Neuron (in vitro differentiated cells): ENCODE results near the gene GYG1.
"Not testable (repeated sequence)": the region's sequence is repeated elsewhere in the genome, so short reads cannot be mapped to it uniquely, and the experiment has no call there.

Experiments
- H2AFZ ChIP-seq: one replicate; pipeline ENCODE4 v1.6.1; 2013; ENCODE audit warnings: low read depth, mild to moderate bottlenecking, inconsistent platforms, low read length, moderate library complexity
- H3K27me3 ChIP-seq: one replicate; pipeline ENCODE4 v1.6.1; 2013; ENCODE audit warnings: low read length; ENCODE audit not compliant: insufficient read depth
- H3K36me3 ChIP-seq: one replicate; pipeline ENCODE4 v1.6.1; 2013; ENCODE audit warnings: low read length; ENCODE audit not compliant: insufficient read depth
- H3K4me1 ChIP-seq: one replicate; pipeline ENCODE4 v1.6.1; 2013; ENCODE audit warnings: low read length; ENCODE audit not compliant: insufficient read depth
- H3K4me3 ChIP-seq: 2 replicates; pipeline ENCODE4 v1.5.1; 2013; ENCODE audit warnings: mild to moderate bottlenecking, low read length, moderate library complexity
- H3K9me3 ChIP-seq: one replicate; pipeline ENCODE4 v1.6.1; 2013; ENCODE audit warnings: low read length

Gene GYG1

GRCh38 chr3:148964809-148965208 lies 26.5 kb upstream of the GYG1 start:
- Histone ChIP-seq H3K27me3 (no peaks in the 10 kb centered on the region), H3K4me3 (no peak overlapping the region), H3K36me3 (no peaks in the 10 kb centered on the region), H3K4me1 (no peaks in the 10 kb centered on the region), H3K9me3 (no peaks in the 10 kb centered on the region), H2AFZ (no peak overlapping the region)

- Histone ChIP-seq H3K4me3 (no peak overlapping the region), H2AFZ (no peak overlapping the region), H3K9me3 (no peaks in the 10 kb centered on the region), H3K27me3 (no peaks in the 10 kb centered on the region), H3K4me1 (peaks cover 22% of the 10 kb centered on the region), H3K36me3 (no peaks in the 10 kb centered on the region)
Observed at GRCh38 chr3:148968321-148968720, 23.0 kb upstream of the GYG1 start.

GRCh38 chr3:148970271-148970670 lies 21.1 kb upstream of the GYG1 start:
- Histone ChIP-seq H2AFZ (no peak overlapping the region), H3K4me3 (no peak overlapping the region), H3K9me3 (no peaks in the 10 kb centered on the region), H3K36me3 (no peaks in the 10 kb centered on the region), H3K4me1 (peaks cover 22% of the 10 kb centered on the region), H3K27me3 (no peaks in the 10 kb centered on the region)

GRCh38 chr3:148971401-148972163 lies 19.8 kb upstream of the GYG1 start:
- Histone ChIP-seq H3K4me1 (peaks cover 22% of the 10 kb centered on the region), H3K36me3 (no peaks in the 10 kb centered on the region), H2AFZ (no peak overlapping the region), H3K27me3 (no peaks in the 10 kb centered on the region), H3K4me3 (no peak overlapping the region), H3K9me3 (no peaks in the 10 kb centered on the region)

- no peaks in the 10 kb centered on the region for H3K9me3 ChIP-seq
- H2AFZ ChIP-seq = no peak overlapping the region
- no peak overlapping the region for H3K4me3 ChIP-seq
- H3K27me3 ChIP-seq = no peaks in the 10 kb centered on the region
- H3K4me1 ChIP-seq = peaks cover 22% of the 10 kb centered on the region
- H3K36me3 ChIP-seq = no peaks in the 10 kb centered on the region
Observed at GRCh38 chr3:148974726-148975125, 16.6 kb upstream of the GYG1 start.

DNA sequence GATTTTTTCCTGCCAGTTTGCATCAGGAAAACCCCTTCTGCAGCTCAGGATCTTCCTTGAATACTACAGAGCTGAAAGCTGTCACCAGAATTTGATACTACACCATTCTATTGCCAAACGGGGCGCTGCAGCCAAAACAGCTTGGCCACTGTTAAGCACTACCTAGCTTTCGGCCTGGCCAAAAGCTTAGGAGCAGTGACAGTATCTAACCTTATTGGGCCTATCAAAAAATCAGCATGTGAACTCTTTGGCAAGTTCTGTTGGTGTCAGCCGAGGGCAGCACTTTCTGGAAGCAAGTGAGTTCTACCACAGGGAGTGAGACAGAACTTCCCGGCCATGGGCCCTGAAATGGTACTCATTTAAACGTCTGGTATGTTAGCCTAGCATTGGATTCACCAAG lies 16.1 kb upstream of the GYG1 start:
- H3K4me1 ChIP-seq = peaks cover 19% of the 10 kb centered on the region
- H3K4me3 ChIP-seq = no peak overlapping the region
- no peaks in the 10 kb centered on the region for H3K36me3 ChIP-seq
- no peak overlapping the region for H2AFZ ChIP-seq
- no peaks in the 10 kb centered on the region for H3K27me3 ChIP-seq
- H3K9me3 ChIP-seq = no peaks in the 10 kb centered on the region

GRCh38 chr3:148975696-148976095 lies 15.6 kb upstream of the GYG1 start:
- no peaks in the 10 kb centered on the region for H3K27me3 ChIP-seq
- peaks cover 14% of the 10 kb centered on the region for H3K4me1 ChIP-seq
- no peaks in the 10 kb centered on the region for H3K36me3 ChIP-seq
- no peak overlapping the region for H2AFZ ChIP-seq
- H3K4me3 ChIP-seq = no peak overlapping the region
- H3K9me3 ChIP-seq = no peaks in the 10 kb centered on the region

GRCh38 chr3:148981273-148981672 lies 10.1 kb upstream of the GYG1 start:
- H3K4me1 ChIP-seq = no peaks in the 10 kb centered on the region
- H3K36me3 ChIP-seq = no peaks in the 10 kb centered on the region
- no peaks in the 10 kb centered on the region for H3K27me3 ChIP-seq
- H3K9me3 ChIP-seq = no peaks in the 10 kb centered on the region
- no peak overlapping the region for H3K4me3 ChIP-seq
- H2AFZ ChIP-seq = no peak overlapping the region

DNA sequence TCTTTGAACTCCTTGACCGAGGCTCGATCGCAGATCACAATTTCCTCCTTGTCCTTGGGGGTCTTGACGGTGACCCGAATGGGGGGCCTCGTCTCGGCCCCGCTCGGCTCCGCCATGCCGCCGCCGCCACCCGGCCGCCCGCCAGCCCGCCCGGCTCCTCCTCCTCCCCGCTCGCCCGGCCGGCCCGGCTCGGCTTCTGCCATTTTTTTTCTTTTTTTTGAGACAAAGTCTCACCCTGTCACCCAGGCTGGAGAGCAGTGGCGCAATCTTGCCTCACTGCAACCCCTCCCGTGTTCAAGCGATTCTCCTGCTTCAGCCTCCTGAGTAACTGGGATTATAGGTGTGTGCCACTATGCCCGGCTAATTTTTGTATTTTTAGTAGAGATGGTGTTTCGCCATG lies 3.8 kb upstream of the GYG1 start:
- H3K4me1 ChIP-seq = peaks cover 10% of the 10 kb centered on the region
- H3K4me3 ChIP-seq, H3K9me3 ChIP-seq: not testable (repeated sequence)

GRCh38 chr3:148990236-148990635 lies 1.1 kb upstream of the GYG1 start:
- no peaks in the 10 kb centered on the region for H3K27me3 ChIP-seq
- H3K36me3 ChIP-seq = no peaks in the 10 kb centered on the region
- no peak overlapping the region for H2AFZ ChIP-seq
- H3K4me3 ChIP-seq = no peak overlapping the region
- H3K9me3 ChIP-seq = no peaks in the 10 kb centered on the region
- H3K4me1 ChIP-seq = peaks cover 14% of the 10 kb centered on the region

More for the DNA sequence above, 3.8 kb upstream of the GYG1 start:
- not testable (repeated sequence) for H3K36me3 ChIP-seq, H2AFZ ChIP-seq, H3K27me3 ChIP-seq

DNA sequence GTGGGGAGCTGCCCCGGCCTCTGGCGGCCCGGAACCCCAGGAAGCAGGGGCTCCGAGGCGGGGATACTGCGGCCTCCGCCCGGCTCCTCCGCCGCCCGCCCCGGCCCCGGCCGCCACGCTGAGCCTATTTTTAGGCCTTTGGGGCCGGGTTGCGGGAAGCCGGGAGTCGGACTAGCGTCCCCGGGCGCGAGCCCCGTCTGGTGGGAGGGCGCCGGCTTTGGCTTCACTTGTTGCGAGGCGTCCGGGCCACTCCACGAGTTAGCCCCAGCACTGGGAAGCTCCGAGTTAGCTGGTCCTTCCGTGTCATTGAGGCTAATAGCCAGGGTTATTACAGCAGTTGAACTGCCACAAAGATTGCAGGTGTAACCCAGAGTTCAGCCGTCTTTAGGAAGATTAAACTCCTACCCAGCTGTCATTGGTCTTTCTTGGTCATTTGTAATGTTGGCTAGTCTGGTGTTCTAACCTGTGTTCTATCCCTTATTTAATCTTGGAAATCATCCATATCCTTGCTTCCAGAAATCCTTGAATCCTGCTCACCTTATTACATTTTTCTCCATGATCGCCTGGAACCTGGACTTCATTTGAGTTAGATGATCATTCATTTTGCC lies 791 bp downstream of the GYG1 start:
- no peaks in the 10 kb centered on the region for H3K27me3 ChIP-seq
- H3K36me3 ChIP-seq = no peaks in the 10 kb centered on the region
- peak overlapping the region; percentile 98 for H2AFZ ChIP-seq
- H3K9me3 ChIP-seq = no peaks in the 10 kb centered on the region
- peaks cover 21% of the 10 kb centered on the region for H3K4me1 ChIP-seq
- H3K4me3 ChIP-seq = peak overlapping the region; percentile 48

- no peak overlapping the region for H2AFZ ChIP-seq
- no peaks in the 10 kb centered on the region for H3K27me3 ChIP-seq
- no peaks in the 10 kb centered on the region for H3K9me3 ChIP-seq
- H3K4me1 ChIP-seq = peaks cover 22% of the 10 kb centered on the region
- peak overlapping the region; percentile 48 for H3K4me3 ChIP-seq
- no peaks in the 10 kb centered on the region for H3K36me3 ChIP-seq
Observed at GRCh38 chr3:148992635-148993255, 1.4 kb downstream of the GYG1 start.

DNA sequence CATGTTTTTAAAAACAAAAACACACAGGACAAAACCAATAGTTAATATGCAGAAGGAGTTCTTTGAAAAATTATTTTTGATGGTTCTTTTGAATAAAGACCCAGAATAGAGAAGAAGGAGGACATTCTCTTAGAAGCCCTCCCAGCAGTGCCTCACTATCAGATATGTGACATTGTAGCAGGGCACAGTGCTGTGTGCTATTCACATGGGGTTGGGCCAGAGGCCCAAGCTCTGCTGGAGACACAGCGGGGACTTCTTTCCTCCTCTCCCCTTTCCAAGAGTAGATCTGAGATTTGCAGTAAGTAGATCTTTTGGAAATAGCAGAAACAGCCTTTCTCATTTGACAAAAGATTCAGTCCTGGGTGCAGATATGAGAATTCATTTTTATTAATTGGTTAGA lies 6.3 kb downstream of the GYG1 start:
- no peak overlapping the region for H3K4me3 ChIP-seq
- H3K9me3 ChIP-seq = no peaks in the 10 kb centered on the region
- peaks cover 19% of the 10 kb centered on the region for H3K4me1 ChIP-seq
- no peaks in the 10 kb centered on the region for H3K27me3 ChIP-seq
- H3K36me3 ChIP-seq = peaks cover 5% of the 10 kb centered on the region
- no peak overlapping the region for H2AFZ ChIP-seq
